DOHH2 (cell line): ENCODE measurements around the gene SELENOW.

Experiments used
- CTCF ChIP-seq: fragments of 200-600 bp; sonication (generic); IDR thresholded peaks from one replicate; pipeline ENCODE4 v1.5.1; 2014; ENCODE audit warnings: antibody characterized with exemption, mild to moderate bottlenecking, low read depth, low read length; ENCODE audit not compliant: poor library complexity, severe bottlenecking
- EZH2phosphoT487 ChIP-seq: fragments of 200-600 bp; sonication (generic); IDR thresholded peaks from 2 replicates; pipeline ENCODE4 v1.6.1; 2017; ENCODE audit warnings: borderline replicate concordance, mild to moderate bottlenecking, antibody characterized with exemption, low read length, moderate library complexity, mixed read lengths

GRCh38 chr19:47794526-47794925 lies 16.0 kb downstream of the SELENOW start:
- TF ChIP-seq CTCF, result peak; percentile 37
- TF ChIP-seq EZH2phosphoT487, result no peak
